Gastroesophageal sphincter (tissue), 4 donors: Measurements from ENCODE around the gene C2CD2. TPM values are rescaled to one million over a fixed set of nuclear protein-coding genes. Genes with fewer than 3 reads are reported as not detected.

Source experiments
- ATAC-seq: fragments of 150-250 bp; one replicate; pipeline ENCODE4 v1.9.1; 2016; ENCODE audit warnings: mild to moderate bottlenecking, moderate library complexity
- H3K27ac ChIP-seq, 4 donors: fragments of 200-600 bp; sonication (generic) in 3 of 4; 1 replicate in 3 of 4; 2 replicates in 1 of 4; pipeline ENCODE4 v1.5.1; 2016 to 2019
- H3K27me3 ChIP-seq: fragments of 200-600 bp; sonication (generic); one replicate; pipeline ENCODE4 v1.5.1; 2019
- H3K36me3 ChIP-seq, 2 donors: fragments of 200-600 bp; sonication (generic); one replicate each; pipeline ENCODE4 v1.5.1; 2019; ENCODE audit warnings: control low read depth in 1 of 2
- H3K4me1 ChIP-seq, 3 donors: fragments of 200-600 bp; sonication (generic); 1 replicate in 2 of 3; 2 replicates in 1 of 3; pipeline ENCODE4 v1.5.1; 2016 to 2019; ENCODE audit warnings: control low read depth in 2 of 3
- H3K4me3 ChIP-seq, 2 donors: fragments of 200-600 bp; sonication (generic); one replicate each; pipeline ENCODE4 v1.5.1; 2019; ENCODE audit warnings: mild to moderate bottlenecking in 1 of 2, moderate library complexity in 1 of 2
- H3K9me3 ChIP-seq, 3 donors: fragments of 200-600 bp; sonication (generic); one replicate each; pipeline ENCODE4 v1.5.1; 2017 to 2019; ENCODE audit warnings: control low read depth in 2 of 3
- EP300 ChIP-seq: sonication (generic); formaldehyde crosslinking; IDR thresholded peaks from one replicate; pipeline ENCODE4 v1.6.1; 2017; ENCODE audit warnings: antibody characterized with exemption, mild to moderate bottlenecking
- POLR2A ChIP-seq, 2 donors: fragments of 450-650 bp; IDR thresholded peaks; one replicate each; pipeline ENCODE4 v1.6.1; 2017; ENCODE audit warnings: antibody characterized with exemption in 2 of 2, mild to moderate bottlenecking in 2 of 2, moderate library complexity in 1 of 2
- POLR2AphosphoS5 ChIP-seq: sonication (generic); formaldehyde crosslinking; IDR thresholded peaks from one replicate; pipeline ENCODE4 v1.6.1; 2017; ENCODE audit warnings: antibody characterized with exemption
- WGBS, 2 donors: methylation state at CpG; one replicate each; pipeline ENCODE4 v1.1.5; 2018; ENCODE audit warnings: low coverage in 1 of 2; 5-methylcytosine and 5-hydroxymethylcytosine counted together
- total RNA-seq, 4 donors: library from RNA; depleted of rRNA; stranded (reverse); fragments of >200 nt; gene quantifications; one replicate each; pipeline ENCODE4 v1.1.0, GENCODE V29; 2016
- TF ChIP-seq, protein P1 (sequence below), 4 experiments: fragments of 200-600 bp in 2 of 4; fragments of 450-650 bp in 2 of 4; sonication (generic) in 1 of 4; IDR thresholded peaks; one replicate each; pipeline ENCODE4 v1.5.1; 2017 to 2019; ENCODE audit warnings: antibody characterized with exemption in 4 of 4, mild to moderate bottlenecking in 2 of 4, moderate library complexity in 2 of 4

C2CD2 gene
- total RNA-seq, 4 donors from 2014 or later: 15.6 to 38.9 (median 18.7) TPM

DNA sequence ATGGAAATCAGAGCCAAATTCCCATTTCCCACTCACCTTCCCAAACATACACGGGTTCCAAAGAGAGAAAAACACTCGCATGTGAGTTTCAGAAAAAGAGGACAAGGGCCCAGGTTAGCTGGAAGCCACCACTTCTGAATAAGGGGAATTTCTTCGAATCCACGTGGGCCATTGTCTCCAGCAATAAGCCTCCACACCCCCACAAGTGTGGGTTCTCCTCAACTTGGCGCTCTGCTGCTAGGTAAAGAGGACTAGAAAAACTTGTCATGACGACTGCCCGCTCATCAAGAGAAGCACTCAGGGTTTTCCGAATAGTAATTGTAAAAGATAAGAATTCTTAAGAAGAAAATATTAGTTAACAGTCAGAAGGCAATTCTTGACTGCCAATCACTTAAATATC lies 105.3 kb downstream of the C2CD2 start:
- H3K36me3 ChIP-seq: peaks cover 0 to 79% of the 10 kb centered on the region in 2 donors
- WGBS, 2 donors: 72 to 84% methylated on average over 4 to 8 of the region's 8 CpGs

DNA sequence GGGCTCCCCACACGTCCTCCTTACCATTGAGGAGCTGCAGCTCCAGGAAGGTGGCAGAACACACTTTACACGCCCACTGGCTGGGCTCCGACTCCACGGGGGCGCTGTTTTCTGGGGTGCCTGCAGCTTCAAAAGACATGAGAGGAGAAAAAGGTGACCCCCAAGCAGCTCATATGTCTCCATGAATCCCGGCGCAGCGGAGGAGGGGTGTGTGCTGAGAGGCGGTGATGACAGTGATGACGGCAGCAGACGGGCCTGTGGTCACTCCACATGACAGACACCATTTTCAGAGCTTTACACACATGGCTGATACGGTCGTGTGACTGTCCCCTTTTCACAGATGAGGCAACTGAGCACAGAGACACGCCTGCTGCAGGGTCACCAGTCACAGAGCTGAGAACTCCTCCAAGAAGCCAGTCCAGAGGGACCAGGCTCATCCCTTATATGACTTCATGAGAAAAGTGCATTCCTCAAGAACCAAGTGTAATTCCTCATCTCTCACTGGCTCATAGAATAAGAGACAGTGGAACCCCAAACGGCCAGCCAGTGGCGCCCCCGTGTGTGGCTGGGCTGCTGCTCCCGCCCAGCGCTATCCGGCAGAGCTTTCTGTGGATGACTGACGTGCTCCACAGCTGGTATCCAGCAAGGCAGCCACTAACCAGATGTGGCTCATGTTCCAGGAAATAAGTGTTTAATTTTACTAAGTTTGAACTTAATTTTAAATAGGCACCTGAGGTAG lies 106.6 kb downstream of the C2CD2 start:
- no peak for ATAC-seq
- 62 to 72% methylated on average over 3 to 7 of the region's 21 CpGs for WGBS, 2 donors
- TF ChIP-seq, protein P1, sequence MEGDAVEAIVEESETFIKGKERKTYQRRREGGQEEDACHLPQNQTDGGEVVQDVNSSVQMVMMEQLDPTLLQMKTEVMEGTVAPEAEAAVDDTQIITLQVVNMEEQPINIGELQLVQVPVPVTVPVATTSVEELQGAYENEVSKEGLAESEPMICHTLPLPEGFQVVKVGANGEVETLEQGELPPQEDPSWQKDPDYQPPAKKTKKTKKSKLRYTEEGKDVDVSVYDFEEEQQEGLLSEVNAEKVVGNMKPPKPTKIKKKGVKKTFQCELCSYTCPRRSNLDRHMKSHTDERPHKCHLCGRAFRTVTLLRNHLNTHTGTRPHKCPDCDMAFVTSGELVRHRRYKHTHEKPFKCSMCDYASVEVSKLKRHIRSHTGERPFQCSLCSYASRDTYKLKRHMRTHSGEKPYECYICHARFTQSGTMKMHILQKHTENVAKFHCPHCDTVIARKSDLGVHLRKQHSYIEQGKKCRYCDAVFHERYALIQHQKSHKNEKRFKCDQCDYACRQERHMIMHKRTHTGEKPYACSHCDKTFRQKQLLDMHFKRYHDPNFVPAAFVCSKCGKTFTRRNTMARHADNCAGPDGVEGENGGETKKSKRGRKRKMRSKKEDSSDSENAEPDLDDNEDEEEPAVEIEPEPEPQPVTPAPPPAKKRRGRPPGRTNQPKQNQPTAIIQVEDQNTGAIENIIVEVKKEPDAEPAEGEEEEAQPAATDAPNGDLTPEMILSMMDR (IDR thresholded peaks at IDR 0.05): no peak
- Histone ChIP-seq H3K27ac (no peak overlapping the region), H3K4me3 (no peak overlapping the region), H3K9me3 (no peaks in the 10 kb centered on the region), H3K4me1 (no peaks in the 10 kb centered on the region), H3K27me3 (no peaks in the 10 kb centered on the region), H3K36me3 (peaks cover 0 to 70% of the 10 kb centered on the region in 2 donors)

More for the DNA sequence above, 105.3 kb downstream of the C2CD2 start:
- Histone ChIP-seq H3K4me3 (no peak overlapping the region), H3K27me3 (no peaks in the 10 kb centered on the region), H3K27ac (no peak overlapping the region), H3K9me3 (no peaks in the 10 kb centered on the region), H3K4me1 (no peaks in the 10 kb centered on the region)
- no peak for ATAC-seq
- TF ChIP-seq, protein P1 (IDR thresholded peaks at IDR 0.05): no peak
- no peak for TF ChIP-seq POLR2AphosphoS5
- TF ChIP-seq POLR2A (IDR thresholded peaks at IDR 0.05): no peak
- no peak for TF ChIP-seq EP300

DNA sequence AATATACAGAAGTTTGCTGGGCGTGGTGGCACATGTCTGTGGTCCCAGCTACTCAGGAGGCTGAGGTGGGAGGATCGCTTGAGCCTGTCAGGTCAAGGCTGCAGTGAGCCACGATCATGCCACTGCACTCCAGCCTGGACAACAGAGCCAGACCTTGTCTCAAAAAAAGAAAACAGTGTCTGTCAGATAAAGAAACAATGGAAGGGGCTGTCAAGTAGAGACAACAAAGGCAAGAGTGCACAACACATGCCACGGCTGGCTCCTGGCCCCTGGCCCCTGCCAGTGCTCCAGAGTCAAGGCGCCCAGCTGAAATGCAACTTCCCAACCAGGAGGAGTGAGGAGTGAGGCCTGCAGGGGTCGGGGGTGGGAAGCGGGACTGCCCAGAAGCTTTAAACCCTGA lies 107.3 kb downstream of the C2CD2 start:
- Histone ChIP-seq H3K4me1 (no peaks in the 10 kb centered on the region), H3K4me3 (no peak overlapping the region), H3K27ac (no peak overlapping the region), H3K36me3 (peaks cover 0 to 67% of the 10 kb centered on the region in 2 donors), H3K9me3 (peaks cover 0 to 1% (median 0%) of the 10 kb centered on the region in 3 donors), H3K27me3 (no peaks in the 10 kb centered on the region)
- no peak for ATAC-seq
- TF ChIP-seq POLR2AphosphoS5 (no peak), EP300 (no peak), POLR2A (IDR thresholded peaks at IDR 0.05) (no peak)
- TF ChIP-seq, protein P1 (IDR thresholded peaks at IDR 0.05): no peak
- 86 to 92% methylated on average over 2 to 5 of the region's 7 CpGs for WGBS, 2 donors

DNA sequence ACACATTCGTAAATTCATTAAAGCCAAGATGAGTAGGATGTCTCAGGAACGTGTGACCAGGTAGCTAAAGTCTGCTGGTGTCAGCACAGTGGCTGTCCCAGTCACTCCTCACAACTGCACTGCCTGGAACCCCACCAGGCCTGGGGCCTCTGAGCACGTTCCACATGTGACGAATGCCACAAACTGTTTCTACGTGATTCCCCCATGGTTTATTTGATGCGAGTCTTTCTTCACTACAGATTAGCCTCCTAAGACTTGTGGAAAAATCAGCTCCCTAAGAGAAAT lies 107.8 kb downstream of the C2CD2 start:
- ATAC-seq: no peak
- H3K36me3 ChIP-seq: peaks cover 0 to 67% of the 10 kb centered on the region in 2 donors
- WGBS, 2 donors: 73 to 78% methylated on average over 2 to 5 of the region's 6 CpGs
- H3K27me3 ChIP-seq: no peaks in the 10 kb centered on the region
- TF ChIP-seq EP300: no peak
- no peak for TF ChIP-seq POLR2AphosphoS5
- TF ChIP-seq, protein P1 (IDR thresholded peaks at IDR 0.05): no peak
- TF ChIP-seq POLR2A (IDR thresholded peaks at IDR 0.05): no peak
- H3K4me3 ChIP-seq: no peak overlapping the region
- H3K9me3 ChIP-seq: peaks cover 0 to 7% (median 0%) of the 10 kb centered on the region in 3 donors
- no peaks in the 10 kb centered on the region for H3K4me1 ChIP-seq
- H3K27ac ChIP-seq: no peak overlapping the region

DNA sequence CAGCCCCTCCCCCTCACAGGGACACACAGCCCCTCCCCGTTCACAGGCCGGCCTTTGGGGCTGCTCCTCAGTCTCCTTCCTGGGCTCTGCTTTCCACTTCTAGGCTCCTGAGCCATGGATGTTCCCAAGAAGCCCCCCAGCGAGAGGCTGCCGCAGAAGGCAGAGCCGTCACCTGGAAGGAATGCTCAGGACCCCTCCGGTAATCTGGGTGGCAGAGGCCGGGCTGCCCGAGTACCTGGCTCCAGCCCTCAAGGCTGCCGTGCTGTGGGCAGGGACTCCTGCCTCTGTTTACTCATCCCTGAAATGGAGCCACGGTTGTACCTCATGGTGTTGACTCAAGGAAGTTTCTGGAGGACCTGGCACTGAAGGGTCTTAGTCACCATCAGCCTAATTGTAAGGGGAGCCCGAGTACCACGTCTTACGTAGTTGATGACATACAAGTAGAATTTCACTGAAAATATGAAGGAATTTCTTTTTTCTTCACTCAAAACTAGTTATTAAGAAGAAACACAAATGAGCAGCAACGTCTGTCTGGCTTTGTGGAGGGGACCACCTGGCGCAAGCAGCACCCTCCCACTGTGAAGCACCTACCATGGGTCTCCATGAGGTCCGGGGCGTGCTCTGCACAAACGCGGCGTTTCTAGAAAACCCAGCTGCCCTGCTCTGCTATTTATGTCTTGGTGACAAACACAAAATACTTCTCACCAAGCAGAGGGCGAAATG lies 108.3 kb downstream of the C2CD2 start:
- Histone ChIP-seq H3K4me3 (no peak overlapping the region), H3K27ac (no peak overlapping the region), H3K27me3 (no peaks in the 10 kb centered on the region), H3K4me1 (no peaks in the 10 kb centered on the region), H3K9me3 (peaks cover 0 to 12% (median 0%) of the 10 kb centered on the region in 3 donors), H3K36me3 (peaks cover 0 to 68% of the 10 kb centered on the region in 2 donors)
- TF ChIP-seq EP300 (no peak), POLR2AphosphoS5 (no peak), POLR2A (IDR thresholded peaks at IDR 0.05) (no peak)
- TF ChIP-seq, protein P1 (IDR thresholded peaks at IDR 0.05): no peak
- ATAC-seq: no peak
- WGBS, 2 donors: 69 to 96% methylated on average over 4 to 5 of the region's 21 CpGs
